ENCODE data around the gene SH3PXD2A.
"Not testable (repeated sequence)": the region's sequence is repeated elsewhere in the genome, so short reads cannot be mapped to it uniquely, and the experiment has no call there.

Gene SH3PXD2A

DNA sequence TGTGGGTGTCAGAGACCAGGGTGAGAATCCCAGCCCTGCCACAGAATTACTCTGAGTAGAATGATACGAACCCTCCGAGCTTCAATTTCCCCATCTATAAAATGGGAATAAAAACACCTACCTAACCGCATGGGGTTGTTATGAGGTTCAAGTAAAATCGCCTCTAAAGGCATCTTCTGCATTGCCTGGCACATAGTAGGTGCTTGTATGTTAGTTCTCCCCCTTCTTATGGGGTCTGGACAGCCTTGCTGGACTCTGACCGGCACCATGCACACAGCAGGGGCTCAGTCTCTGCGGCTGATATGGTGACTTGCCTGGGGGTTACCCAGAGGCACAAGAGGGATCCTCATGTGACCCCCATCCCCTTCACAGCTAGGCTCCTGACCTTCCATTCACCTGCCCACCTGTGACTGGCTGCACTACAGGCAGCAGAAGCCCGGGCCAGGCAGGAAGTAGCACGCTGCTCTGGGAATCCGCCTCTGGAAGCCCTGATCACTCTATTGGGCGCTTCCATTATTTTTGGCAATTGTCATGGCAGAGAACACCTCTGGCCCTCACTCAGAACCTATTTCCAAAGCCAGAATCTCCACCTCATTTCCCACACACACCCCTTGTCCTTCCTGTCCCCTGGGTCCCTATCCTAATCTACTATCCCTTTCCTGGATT, 6.0 kb downstream of the SH3PXD2A start:
- H3K9ac ChIP-seq (ENCODE audit: low read length in 2 of 2): no peak overlapping the region
- no peak overlapping the region for H3K4me3 ChIP-seq (ENCODE audit: low read length in 2 of 2)
- H3K4me1 ChIP-seq (ENCODE audit: control insufficient read depth, insufficient read depth, low read length): peaks cover 49% of the 10 kb centered on the region
- H3K36me3 ChIP-seq (ENCODE audit: control insufficient read depth in 2 of 2, insufficient read depth in 2 of 2, low read length in 2 of 2): no peaks in the 10 kb centered on the region
- no peaks in the 10 kb centered on the region for H3K27me3 ChIP-seq (ENCODE audit: control insufficient read depth in 1 of 2, insufficient read depth in 2 of 2, low read length in 2 of 2)
- H3K27ac ChIP-seq (ENCODE audit: low read length): peak overlapping the region; percentile 69
- no peaks in the 10 kb centered on the region for H3K9me3 ChIP-seq (ENCODE audit: control insufficient read depth in 2 of 2, low read length in 2 of 2)

DNA sequence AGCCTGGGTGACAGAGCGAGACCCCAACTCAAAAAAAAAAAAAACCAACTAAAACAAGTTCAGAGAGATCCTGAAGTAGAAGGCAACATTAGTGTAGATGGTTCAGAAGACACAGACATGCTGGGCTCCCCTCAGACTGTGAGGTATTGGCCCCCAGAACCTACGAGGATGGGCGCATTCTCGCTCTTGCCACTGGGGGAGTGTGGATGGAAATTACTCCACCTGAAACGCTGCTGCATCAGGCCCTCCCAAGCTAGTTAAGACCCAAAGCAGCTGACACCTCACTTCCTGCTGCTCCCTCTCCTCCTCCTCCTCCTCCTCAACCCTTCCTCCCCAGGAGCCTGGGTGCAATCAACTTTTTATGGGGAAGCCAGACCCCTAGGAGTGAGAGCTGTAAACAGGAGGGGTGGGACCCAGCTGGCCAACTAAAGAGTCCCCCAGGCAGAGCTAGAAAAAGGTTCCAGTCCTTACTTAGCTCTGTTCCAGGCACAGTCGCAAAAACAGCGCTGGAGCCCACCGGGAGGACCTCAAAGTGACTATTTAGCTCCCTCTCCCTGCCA, 7.4 kb downstream of the SH3PXD2A start:
- Histone ChIP-seq H3K27ac (ENCODE audit: low read length) (no peak overlapping the region), H3K27me3 (ENCODE audit: control insufficient read depth in 1 of 2, insufficient read depth in 2 of 2, low read length in 2 of 2) (no peaks in the 10 kb centered on the region), H3K9ac (ENCODE audit: low read length in 2 of 2) (no peak overlapping the region), H3K4me1 (ENCODE audit: control insufficient read depth, insufficient read depth, low read length) (peaks cover 49% of the 10 kb centered on the region), H3K4me3 (ENCODE audit: low read length in 2 of 2) (no peak overlapping the region), H3K9me3 (ENCODE audit: control insufficient read depth in 2 of 2, low read length in 2 of 2) (no peaks in the 10 kb centered on the region), H3K36me3 (ENCODE audit: control insufficient read depth in 2 of 2, insufficient read depth in 2 of 2, low read length in 2 of 2) (no peaks in the 10 kb centered on the region)

DNA sequence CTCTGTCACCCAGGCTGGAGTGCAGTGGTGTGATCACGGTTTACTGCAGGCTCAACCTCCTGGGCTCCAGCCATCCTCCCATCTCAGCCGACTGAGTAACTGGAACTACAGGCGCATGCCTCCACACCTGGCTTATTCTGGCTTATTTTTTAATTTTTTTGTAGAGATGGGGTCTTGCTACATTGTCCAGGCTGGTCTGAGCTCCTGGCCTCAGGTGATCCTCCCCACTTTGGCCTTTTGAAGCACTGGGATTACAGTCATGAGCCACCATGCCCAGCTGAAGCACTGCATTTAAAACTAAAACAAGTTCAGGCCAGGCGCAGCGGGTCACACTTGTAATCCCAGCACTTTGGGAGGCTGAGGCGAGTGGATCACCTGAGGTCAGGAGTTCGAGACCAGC, 8.0 kb downstream of the SH3PXD2A start:
- no peaks in the 10 kb centered on the region for H3K27me3 ChIP-seq (ENCODE audit: control insufficient read depth in 1 of 2, insufficient read depth in 2 of 2, low read length in 2 of 2)
- no peaks in the 10 kb centered on the region for H3K9me3 ChIP-seq (ENCODE audit: control insufficient read depth in 2 of 2, low read length in 2 of 2)
- H3K9ac ChIP-seq (ENCODE audit: low read length in 2 of 2): no peak overlapping the region
- H3K4me1 ChIP-seq (ENCODE audit: control insufficient read depth, insufficient read depth, low read length): peaks cover 43% of the 10 kb centered on the region
- H3K36me3 ChIP-seq (ENCODE audit: control insufficient read depth in 2 of 2, insufficient read depth in 2 of 2, low read length in 2 of 2): no peaks in the 10 kb centered on the region
- no peak overlapping the region for H3K27ac ChIP-seq (ENCODE audit: low read length)
- H3K4me3 ChIP-seq (ENCODE audit: low read length in 2 of 2): no peak overlapping the region

DNA sequence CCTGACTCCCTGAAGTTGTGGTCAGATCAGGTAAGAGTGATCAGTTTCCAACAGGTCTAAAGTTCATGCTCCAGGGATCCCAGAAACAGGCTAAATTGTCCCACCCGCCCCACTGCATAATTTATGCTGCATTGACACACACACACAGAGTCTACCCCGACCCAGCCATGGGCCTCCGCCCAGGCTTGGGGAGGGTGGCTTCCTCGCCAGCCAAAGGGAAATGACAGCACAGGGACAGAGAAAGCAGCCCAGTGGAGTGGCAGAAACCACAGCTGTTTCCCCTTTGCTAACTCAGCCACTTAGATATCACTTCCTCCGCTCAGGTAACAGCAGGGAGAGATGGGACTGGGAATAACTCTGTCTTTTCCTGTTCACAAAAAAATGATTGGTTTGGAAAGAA, 9.4 kb downstream of the SH3PXD2A start:
- Histone ChIP-seq H3K27me3 (ENCODE audit: control insufficient read depth in 1 of 2, insufficient read depth in 2 of 2, low read length in 2 of 2) (no peaks in the 10 kb centered on the region), H3K9ac (ENCODE audit: low read length in 2 of 2) (no peak overlapping the region), H3K36me3 (ENCODE audit: control insufficient read depth in 2 of 2, insufficient read depth in 2 of 2, low read length in 2 of 2) (no peaks in the 10 kb centered on the region), H3K4me3 (ENCODE audit: low read length in 2 of 2) (no peak overlapping the region), H3K9me3 (ENCODE audit: control insufficient read depth in 2 of 2, low read length in 2 of 2) (no peaks in the 10 kb centered on the region), H3K27ac (ENCODE audit: low read length) (no peak overlapping the region), H3K4me1 (ENCODE audit: control insufficient read depth, insufficient read depth, low read length) (peaks cover 33% of the 10 kb centered on the region)

DNA sequence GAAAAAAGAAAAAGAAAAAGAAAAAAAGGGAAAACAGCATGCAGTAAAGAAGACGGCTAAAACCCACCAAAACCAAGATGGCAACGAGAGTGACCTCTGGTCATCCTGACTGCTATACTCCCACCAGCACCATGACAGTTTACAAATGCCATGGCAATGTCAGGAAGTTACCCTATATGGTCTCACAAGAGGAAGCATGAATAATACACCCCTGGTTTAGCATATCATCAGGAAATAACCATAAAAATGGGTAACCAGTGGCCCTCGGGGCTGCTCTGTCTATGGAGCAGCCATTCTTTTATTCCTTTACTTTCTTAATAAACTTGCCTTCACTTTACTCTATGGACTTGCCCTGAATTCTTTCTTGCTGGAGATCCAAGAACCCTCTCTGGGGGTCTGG, 10.0 kb downstream of the SH3PXD2A start:
- H3K27me3 ChIP-seq (ENCODE audit: control insufficient read depth in 1 of 2, insufficient read depth in 2 of 2, low read length in 2 of 2); H3K36me3 ChIP-seq (ENCODE audit: control insufficient read depth in 2 of 2, insufficient read depth in 2 of 2, low read length in 2 of 2); H3K9me3 ChIP-seq (ENCODE audit: control insufficient read depth in 2 of 2, low read length in 2 of 2); H3K9ac ChIP-seq (ENCODE audit: low read length in 2 of 2); H3K4me3 ChIP-seq (ENCODE audit: low read length in 2 of 2); H3K27ac ChIP-seq (ENCODE audit: low read length): not testable (repeated sequence)
- H3K4me1 ChIP-seq (ENCODE audit: control insufficient read depth, insufficient read depth, low read length): peaks cover 28% of the 10 kb centered on the region

DNA sequence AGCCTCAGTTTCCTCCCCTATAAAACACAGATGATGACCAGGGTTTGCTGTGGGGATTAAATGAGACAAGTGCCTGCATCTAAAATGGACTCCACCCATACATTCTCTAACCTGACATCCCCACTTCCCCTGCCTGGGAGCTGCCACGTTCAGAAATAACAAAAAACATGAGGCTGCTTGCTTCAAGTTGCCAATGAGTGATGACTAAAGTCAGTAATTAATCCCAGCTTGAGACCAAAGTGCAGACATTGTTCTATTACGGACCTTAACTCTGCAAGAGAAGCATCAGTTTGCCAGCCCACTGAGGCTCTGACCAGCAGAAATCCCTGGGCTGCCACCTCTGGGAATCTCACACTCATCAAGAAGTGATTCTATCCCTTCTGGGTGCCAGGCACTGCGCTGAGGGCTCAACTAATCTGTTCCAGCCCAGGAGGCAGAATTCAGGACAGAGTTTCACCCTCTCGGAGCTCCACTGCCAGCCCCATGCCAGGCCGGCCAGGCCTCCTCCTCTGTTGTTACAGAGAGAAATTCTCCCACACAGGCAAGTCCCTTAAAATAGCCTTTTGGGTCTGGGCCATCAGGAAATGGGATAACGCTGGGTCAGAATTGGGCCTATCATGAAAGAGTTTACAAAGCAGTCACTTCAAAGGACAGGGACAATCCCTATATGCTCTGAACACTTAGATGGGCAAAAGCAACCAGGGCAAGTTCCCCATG, 11.4 kb downstream of the SH3PXD2A start:
- H3K4me1 ChIP-seq (ENCODE audit: control insufficient read depth, insufficient read depth, low read length): peaks cover 32% of the 10 kb centered on the region
- H3K9me3 ChIP-seq (ENCODE audit: control insufficient read depth in 2 of 2, low read length in 2 of 2): no peaks in the 10 kb centered on the region
- H3K9ac ChIP-seq (ENCODE audit: low read length in 2 of 2): peak overlapping the region; percentile 4 to 51
- no peaks in the 10 kb centered on the region for H3K27me3 ChIP-seq (ENCODE audit: control insufficient read depth in 1 of 2, insufficient read depth in 2 of 2, low read length in 2 of 2)
- H3K36me3 ChIP-seq (ENCODE audit: control insufficient read depth in 2 of 2, insufficient read depth in 2 of 2, low read length in 2 of 2): no peaks in the 10 kb centered on the region
- H3K27ac ChIP-seq (ENCODE audit: low read length): peak overlapping the region; percentile 76
- peak overlapping the region in 1 of 2 donors; percentile 29 for H3K4me3 ChIP-seq (ENCODE audit: low read length in 2 of 2)

DNA sequence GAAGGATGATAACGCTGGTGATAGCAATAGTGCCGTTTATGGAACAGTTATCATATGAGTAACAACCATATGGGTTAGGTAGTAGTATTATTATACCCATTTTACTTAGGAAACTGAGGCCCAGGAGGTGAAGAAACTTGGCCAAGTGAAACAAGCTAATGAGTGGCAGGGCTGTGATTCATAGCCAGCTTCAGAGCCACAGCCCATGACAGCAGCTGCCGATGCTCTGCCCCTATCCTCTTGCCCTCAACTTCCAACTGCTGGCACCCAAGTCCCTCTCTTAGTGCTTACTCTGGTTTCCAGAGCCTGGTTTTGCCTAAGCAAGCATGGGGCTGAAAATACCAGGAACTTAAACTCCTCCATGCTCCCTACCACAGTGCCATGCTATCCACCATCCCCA, 12.3 kb downstream of the SH3PXD2A start:
- no peaks in the 10 kb centered on the region for H3K27me3 ChIP-seq (ENCODE audit: control insufficient read depth in 1 of 2, insufficient read depth in 2 of 2, low read length in 2 of 2)
- H3K9ac ChIP-seq (ENCODE audit: low read length in 2 of 2): no peak overlapping the region
- H3K27ac ChIP-seq (ENCODE audit: low read length): no peak overlapping the region
- H3K9me3 ChIP-seq (ENCODE audit: control insufficient read depth in 2 of 2, low read length in 2 of 2): no peaks in the 10 kb centered on the region
- peaks cover 37% of the 10 kb centered on the region for H3K4me1 ChIP-seq (ENCODE audit: control insufficient read depth, insufficient read depth, low read length)
- no peak overlapping the region for H3K4me3 ChIP-seq (ENCODE audit: low read length in 2 of 2)
- H3K36me3 ChIP-seq (ENCODE audit: control insufficient read depth in 2 of 2, insufficient read depth in 2 of 2, low read length in 2 of 2): no peaks in the 10 kb centered on the region

DNA sequence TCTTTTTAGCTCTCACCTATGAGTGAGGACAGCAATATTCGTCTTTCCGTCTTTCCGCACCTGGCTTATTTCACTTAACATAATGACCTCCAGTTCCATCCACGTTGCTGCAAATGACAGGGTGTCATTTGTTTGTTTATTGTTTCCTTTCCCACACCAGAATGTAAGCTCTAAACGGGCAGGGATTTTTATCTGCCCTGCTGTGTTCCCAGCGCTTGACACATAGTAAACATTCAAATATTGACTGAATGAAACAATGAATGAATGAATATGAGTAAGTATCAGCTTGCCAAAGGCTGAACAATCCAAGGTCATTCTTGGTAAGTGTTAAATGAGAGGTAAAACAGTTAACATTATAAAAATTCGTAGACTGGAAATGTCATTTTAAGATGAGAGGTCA, 12.8 kb downstream of the SH3PXD2A start:
- H3K9ac ChIP-seq (ENCODE audit: low read length in 2 of 2): no peak overlapping the region
- no peaks in the 10 kb centered on the region for H3K9me3 ChIP-seq (ENCODE audit: control insufficient read depth in 2 of 2, low read length in 2 of 2)
- no peaks in the 10 kb centered on the region for H3K36me3 ChIP-seq (ENCODE audit: control insufficient read depth in 2 of 2, insufficient read depth in 2 of 2, low read length in 2 of 2)
- peaks cover 40% of the 10 kb centered on the region for H3K4me1 ChIP-seq (ENCODE audit: control insufficient read depth, insufficient read depth, low read length)
- no peak overlapping the region for H3K4me3 ChIP-seq (ENCODE audit: low read length in 2 of 2)
- no peaks in the 10 kb centered on the region for H3K27me3 ChIP-seq (ENCODE audit: control insufficient read depth in 1 of 2, insufficient read depth in 2 of 2, low read length in 2 of 2)
- H3K27ac ChIP-seq (ENCODE audit: low read length): no peak overlapping the region

DNA sequence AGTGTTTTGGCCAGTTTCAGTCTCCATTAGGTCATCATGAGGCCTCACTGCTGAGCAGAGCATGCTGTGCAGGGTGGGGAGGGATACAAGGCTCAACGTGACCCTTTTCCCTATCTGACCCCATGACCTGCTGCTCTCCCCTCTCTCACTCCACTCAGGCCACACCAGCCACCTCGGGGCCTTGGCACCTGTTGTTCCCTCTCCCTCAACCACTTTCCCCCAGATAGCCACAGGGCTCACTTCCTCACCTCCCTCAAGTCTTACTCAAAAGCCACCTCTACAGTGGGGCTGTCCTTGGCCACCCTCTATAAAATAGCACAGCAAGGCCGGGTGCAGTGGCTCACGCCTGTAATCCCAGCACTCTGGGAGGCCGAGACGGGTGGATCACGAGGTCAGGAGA, 13.9 kb downstream of the SH3PXD2A start:
- no peak overlapping the region for H3K4me3 ChIP-seq (ENCODE audit: low read length in 2 of 2)

DNA sequence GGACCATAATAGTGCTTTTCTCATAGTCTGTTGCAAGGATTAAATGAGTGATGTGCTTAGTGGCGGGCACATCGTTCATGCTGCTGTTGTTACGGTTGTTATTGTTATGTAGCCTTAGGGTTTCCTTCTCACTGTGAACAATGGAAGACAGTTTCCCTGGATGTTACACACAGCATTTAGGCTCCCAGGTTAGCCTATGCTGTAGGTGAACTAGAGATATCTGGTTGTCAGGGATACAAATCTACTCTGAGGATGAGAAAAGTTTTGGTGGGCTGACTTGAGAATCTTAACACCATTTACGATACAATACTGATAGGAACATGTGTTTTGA, 14.7 kb downstream of the SH3PXD2A start:
- Histone ChIP-seq H3K4me3 (ENCODE audit: low read length in 2 of 2) (no peak overlapping the region), H3K27me3 (ENCODE audit: control insufficient read depth in 1 of 2, insufficient read depth in 2 of 2, low read length in 2 of 2) (no peaks in the 10 kb centered on the region), H3K27ac (ENCODE audit: low read length) (no peak overlapping the region), H3K36me3 (ENCODE audit: control insufficient read depth in 2 of 2, insufficient read depth in 2 of 2, low read length in 2 of 2) (no peaks in the 10 kb centered on the region), H3K4me1 (ENCODE audit: control insufficient read depth, insufficient read depth, low read length) (peaks cover 37% of the 10 kb centered on the region), H3K9me3 (ENCODE audit: control insufficient read depth in 2 of 2, low read length in 2 of 2) (no peaks in the 10 kb centered on the region), H3K9ac (ENCODE audit: low read length in 2 of 2) (no peak overlapping the region)

More for the DNA sequence above, 13.9 kb downstream of the SH3PXD2A start:
- Histone ChIP-seq H3K4me1 (ENCODE audit: control insufficient read depth, insufficient read depth, low read length) (peaks cover 38% of the 10 kb centered on the region), H3K9me3 (ENCODE audit: control insufficient read depth in 2 of 2, low read length in 2 of 2) (no peaks in the 10 kb centered on the region), H3K27ac (ENCODE audit: low read length) (no peak overlapping the region), H3K9ac (ENCODE audit: low read length in 2 of 2) (no peak overlapping the region), H3K36me3 (ENCODE audit: control insufficient read depth in 2 of 2, insufficient read depth in 2 of 2, low read length in 2 of 2) (no peaks in the 10 kb centered on the region), H3K27me3 (ENCODE audit: control insufficient read depth in 1 of 2, insufficient read depth in 2 of 2, low read length in 2 of 2) (no peaks in the 10 kb centered on the region)
